OCI-LY1 (cell line): Measurements from ENCODE around the gene VCAN.

ENCODE experiments used
- CTCF ChIP-seq: fragments of 200-600 bp; sonication (generic), shearing (Covaris generic); IDR thresholded peaks from 2 replicates; pipeline ENCODE4 v1.5.1; 2017; ENCODE audit warnings: mild to moderate bottlenecking, antibody characterized with exemption, low read length, moderate library complexity, mixed read lengths
- EZH2 ChIP-seq: fragments of 200-600 bp; sonication (generic), shearing (Covaris generic); IDR thresholded peaks from 2 replicates; pipeline ENCODE4 v1.8.0; 2017; ENCODE audit warnings: borderline replicate concordance, mixed run types, mild to moderate bottlenecking, antibody characterized with exemption, low read length, moderate library complexity, mixed read lengths

GRCh38 chr5:83507431-83507830 is 35.9 kb downstream of the VCAN start:
- no peak for TF ChIP-seq CTCF
- no peak for TF ChIP-seq EZH2
